ENCODE data around the gene BGN.

GRCh38 chrX:153450114-153450948 lies 44.4 kb upstream of the BGN start:
- TF ChIP-seq CTCF (IDR thresholded peaks at IDR 0.05; ENCODE audit: insufficient read depth, low read depth, low read length), result no peak
- no peak for TF ChIP-seq EZH2 (IDR thresholded peaks at IDR 0.05; ENCODE audit: insufficient read depth, low read length)

All from astrocyte (in vitro differentiated cells and primary cell).